Left colon (tissue), 2 donors: Measurements from ENCODE around the gene PIP5K1B. TPM values are rescaled to one million over a fixed set of nuclear protein-coding genes. Genes with fewer than 3 reads are reported as not detected.

ENCODE experiments used
- ATAC-seq: fragments of 200-7000 bp; cut with Tn5 transposase; one replicate; pipeline ENCODE4 v1.9.1; 2020; ENCODE audit warnings: mild to moderate bottlenecking, moderate library complexity
- DNase-seq, 2 donors: peaks; one replicate each; pipeline ENCODE4 v3.0.0-alpha.2; 2020
- intact Hi-C, 2 donors: fragments of 100-400 bp; cut with DNase I in 1 of 2; cut with micrococcal nuclease in 1 of 2; formaldehyde crosslinking; loops; one replicate each; pipeline versions ENCODE4 v1.11.2 to v1.14.0; 2022; cut with DNase I, micrococcal nuclease
- total RNA-seq, 2 donors: library from RNA; stranded (reverse); fragmentation: NEBNext Ultra II Directional; extraction: Animal tissue kit (Norgen Biotek cat#: 25700); gene quantifications; one replicate each; pipeline ENCODE4 v1.2.1, GENCODE V29; 2021
- donor health status: DM: no; HTN: no; CAD: no.
- donor health status: DM: yes; HTN: yes; CAD: no.

Gene PIP5K1B
- total RNA-seq, 2 donors from 2014 or later, result 83.1 to 91.6 TPM

DNA sequence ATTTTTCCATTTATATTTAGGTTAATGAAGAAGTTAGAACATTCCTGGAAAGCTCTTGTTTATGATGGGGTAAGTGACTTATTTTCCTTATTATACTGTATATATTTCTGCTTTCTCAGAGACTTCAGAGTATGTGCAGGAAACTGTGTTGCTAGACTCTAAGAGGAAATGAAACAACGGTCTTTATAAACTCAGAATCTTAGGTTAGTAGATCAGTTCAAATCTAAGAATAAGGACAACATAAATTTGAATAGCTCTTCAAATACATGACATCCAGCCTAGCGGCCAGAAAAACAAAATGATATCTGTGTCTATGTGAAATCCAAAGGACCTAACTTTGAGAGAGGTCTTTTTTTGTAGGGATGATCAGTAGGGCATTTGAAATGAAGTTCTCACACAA is 214.6 kb downstream of the PIP5K1B start:
- DNase-seq (no peak), ATAC-seq (no peak)
- intact Hi-C loops, result no loop called here

DNA sequence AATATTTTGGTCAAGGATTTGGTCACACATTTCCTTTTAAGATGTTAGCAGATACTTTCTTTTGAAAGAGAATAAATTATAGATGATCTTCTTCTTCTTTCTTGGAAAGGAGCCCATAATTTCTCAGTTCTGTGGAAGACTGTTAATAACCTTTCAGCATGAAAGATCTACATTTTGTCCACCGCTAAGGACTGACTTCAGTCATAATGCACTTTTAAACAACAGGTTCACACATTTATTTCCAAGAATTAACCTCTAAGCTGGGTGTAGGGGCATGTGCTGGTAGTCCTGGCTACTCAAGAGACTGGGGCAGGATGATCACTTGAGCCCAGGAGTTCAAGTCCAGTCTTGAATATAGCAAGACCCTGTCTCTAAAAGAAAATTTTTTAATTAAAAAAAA is 215.9 kb downstream of the PIP5K1B start:
- no peak for ATAC-seq
- no peak for DNase-seq
- intact Hi-C loops, result no loop called here

DNA sequence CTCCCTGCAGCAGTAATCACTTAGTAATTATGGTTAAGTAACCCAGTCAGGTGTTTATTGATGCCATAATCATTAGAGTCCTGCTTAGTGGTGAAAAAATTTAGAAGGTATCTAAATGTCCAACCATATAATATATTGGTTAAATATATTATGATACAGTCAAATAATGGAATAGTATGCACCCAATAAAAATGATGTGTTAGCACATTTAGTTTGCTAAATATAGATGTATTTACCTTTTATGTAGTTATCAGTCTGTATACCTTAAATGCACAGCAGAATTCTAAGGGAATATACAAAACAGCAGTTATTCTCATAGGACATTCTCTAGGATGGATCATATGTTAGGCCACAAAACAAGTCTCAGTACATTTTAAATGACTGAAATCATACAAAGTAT is 218.4 kb downstream of the PIP5K1B start:
- DNase-seq, result no peak
- intact Hi-C loops, result no loop called here
- no peak for ATAC-seq

DNA sequence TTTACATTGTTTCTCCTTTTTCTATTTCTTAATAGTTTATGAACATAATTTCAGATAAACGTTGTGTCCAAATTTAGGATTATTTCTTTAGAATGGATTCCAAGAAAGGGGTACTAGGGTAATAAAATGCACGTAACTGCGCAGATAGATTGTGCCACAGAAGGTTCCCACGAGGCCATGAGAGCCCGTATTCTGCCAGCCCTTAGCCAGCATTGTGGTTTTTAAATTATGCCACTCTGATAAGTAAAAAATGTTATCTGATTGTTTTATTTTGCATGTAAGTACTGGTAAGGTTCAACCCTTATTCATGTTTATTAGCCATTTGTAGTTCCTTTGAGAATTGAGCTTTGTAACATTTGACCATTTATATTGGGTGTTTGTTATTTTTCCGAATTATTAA is 220.1 kb downstream of the PIP5K1B start:
- DNase-seq (no peak), ATAC-seq (no peak)
- intact Hi-C loops, result no loop called here

DNA sequence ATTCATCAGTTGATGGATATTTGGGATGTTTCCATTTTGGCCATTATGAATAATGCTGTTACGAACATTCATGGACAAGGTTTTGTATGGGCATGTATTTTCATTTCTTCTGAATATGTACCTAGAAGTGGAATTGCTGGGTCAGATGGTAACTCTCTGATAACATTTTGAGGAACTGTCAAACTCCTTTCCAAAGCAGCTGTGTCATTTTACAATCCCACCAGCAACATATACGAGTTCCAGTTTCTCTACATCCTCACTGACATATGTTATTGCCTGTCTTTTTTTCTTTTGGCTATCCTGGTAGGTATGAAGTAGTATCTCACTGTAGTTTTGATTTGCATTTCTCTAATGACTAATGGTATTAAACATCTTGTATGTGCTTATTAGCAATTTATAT is 222.1 kb downstream of the PIP5K1B start:
- intact Hi-C loops, result no loop called here

DNA sequence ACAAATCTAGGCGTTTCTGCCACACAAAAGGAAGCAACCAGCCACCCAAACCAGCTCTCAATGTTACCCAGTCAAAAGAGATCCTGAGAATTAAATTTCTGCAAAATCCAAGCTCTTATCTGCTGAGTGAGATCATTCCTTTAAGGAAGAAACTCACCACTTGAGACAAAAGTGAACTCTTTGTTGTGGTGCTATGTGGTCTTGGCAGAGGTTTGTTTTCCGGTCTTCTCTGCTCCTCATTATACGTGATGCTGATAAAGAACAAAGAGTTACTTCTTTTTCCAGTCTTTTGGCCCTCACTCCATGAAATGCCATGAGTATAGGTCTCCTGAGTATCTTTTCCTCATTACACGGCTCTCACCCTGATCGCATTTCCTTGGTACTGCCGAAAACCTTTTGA is 226.8 kb downstream of the PIP5K1B start:
- DNase-seq, result no peak
- intact Hi-C loops, result no loop called here
- ATAC-seq, result no peak

More for the DNA sequence above, 222.1 kb downstream of the PIP5K1B start:
- DNase-seq, result no peak
- ATAC-seq, result no peak

DNA sequence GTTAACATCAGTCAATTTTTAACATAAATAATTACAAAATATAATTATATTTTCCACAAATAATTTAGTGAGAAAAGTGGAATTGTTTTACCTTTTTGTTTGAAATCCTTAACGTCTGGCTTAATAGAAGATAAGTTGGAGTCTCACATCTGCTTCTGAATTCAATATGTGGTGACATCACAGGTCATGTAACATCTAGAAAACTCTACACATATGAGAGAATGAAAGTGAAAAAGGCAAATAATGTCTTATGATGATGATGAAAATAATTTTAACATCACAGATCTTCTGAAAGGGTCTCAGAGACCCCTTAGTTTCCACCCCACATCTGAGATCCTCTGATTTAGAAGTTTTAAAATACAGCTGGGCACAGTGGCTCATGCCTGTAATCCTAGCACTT is 227.4 kb downstream of the PIP5K1B start:
- no peak for ATAC-seq

DNA sequence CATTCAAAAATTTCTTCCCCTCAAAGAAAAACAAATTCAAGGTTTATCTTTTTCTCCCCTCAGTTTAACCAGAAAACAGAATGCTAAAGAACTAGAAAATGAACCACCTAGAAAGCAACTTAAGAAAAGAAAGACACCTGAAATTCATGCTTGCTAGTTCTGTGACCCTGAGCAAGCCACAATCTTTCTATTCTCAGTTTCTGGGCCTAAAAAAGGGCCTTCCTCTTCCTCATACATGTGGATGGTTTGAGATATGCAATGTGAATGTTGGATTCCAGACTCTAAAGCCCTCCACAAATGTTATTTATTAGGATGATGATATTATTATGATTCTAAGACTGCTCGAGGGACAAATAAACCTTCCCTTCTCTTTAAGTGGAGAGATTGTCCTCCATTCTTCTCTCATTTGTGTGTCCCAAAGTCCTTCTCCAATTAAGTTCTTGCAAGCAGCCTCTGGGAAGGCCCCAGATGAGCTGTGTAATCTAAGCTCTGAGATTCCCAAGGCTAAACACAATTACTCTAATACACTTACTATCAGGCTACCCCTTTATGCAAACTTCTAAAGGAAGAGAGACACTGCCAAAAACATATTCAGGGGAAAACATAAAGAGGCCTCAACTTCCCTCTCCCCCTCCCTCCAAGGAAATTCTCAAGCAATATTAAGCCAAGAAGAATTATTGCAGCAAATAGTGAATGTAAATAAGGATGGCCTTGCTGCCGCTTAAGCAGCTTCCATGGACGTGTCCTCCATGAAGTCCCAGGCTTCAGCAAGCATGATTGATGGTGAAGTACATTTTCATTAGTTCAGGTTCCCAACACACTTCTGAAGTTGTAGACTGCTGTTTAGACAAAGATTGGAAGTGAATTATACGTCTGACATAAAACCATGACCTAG is 228.6 kb downstream of the PIP5K1B start:
- no peak for ATAC-seq
- intact Hi-C loops, result no loop called here

More for the DNA sequence above, 227.4 kb downstream of the PIP5K1B start:
- intact Hi-C loops, result no loop called here
- DNase-seq, result no peak

DNA sequence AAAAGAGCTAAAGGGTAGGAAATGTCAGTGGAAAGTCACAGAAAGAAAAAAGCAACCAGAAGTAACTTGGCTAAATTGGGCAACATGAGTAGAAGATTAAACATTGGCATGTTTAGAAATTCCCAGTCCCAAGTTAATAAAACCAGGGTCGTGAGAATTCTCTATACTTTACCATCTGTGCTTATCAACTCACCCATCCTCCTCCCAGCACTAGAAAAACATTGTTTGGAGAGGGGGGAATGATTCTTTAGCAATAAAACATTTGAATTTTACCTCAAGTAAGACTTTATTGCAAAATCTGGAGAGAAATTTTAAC is 229.2 kb downstream of the PIP5K1B start:
- DNase-seq (no peak), ATAC-seq (no peak)
- intact Hi-C loops, result no loop called here

More for the DNA sequence above, 228.6 kb downstream of the PIP5K1B start:
- DNase-seq, result no peak

DNA sequence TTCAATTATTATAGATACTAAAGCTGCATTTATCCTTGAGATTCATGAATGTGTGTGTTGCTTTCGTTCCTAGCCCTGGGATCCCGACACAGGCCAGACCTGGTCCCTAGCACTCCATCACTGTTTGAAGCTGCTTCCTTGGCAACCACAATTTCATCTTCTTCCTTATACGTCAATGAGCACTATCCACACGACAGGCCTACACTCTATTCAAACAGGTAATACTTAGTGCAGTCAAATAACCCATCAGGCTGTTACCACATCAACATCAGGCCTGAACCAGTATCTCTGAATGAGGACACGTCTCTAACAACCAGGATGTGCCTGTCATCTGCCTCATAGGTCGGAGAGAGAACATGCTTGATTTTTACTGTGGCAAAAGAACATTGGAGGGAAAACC is 235.5 kb downstream of the PIP5K1B start:
- no peak for ATAC-seq
- DNase-seq, result no peak
- intact Hi-C loops, result no loop called here

DNA sequence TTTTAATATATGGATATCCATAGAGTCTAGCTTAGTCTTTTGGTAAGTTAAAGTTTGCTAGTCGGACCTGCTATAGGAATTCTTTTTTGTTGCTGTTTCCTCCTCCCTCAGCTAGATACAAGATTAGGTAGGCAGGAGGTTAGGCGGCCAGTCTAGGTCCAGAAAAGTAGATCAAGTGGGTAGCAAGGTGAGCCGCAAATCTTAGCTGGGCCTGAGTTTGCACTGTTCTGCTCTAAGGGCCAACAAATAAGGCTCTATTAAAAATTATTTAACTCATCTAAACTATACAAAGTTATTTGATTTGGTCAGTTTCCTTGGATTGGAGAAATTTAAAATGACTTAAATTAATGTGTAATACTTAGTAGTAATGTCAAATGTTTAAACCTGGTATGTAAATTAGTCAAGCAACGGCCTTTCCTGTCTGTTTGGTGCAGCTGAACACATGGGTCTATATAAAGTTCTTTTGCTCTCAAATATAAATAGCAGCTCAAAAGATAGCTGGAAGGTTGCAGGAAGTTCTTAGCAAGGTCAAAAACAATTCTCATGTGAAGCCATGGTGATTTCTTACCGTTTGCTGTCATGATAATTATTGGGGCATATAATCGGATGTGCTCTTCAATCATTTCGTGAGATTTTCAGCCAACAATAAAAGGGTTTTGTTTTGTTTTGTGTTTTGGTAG is 236.9 kb downstream of the PIP5K1B start:
- no peak for DNase-seq
- no peak for ATAC-seq
- intact Hi-C loops, result no loop called here

DNA sequence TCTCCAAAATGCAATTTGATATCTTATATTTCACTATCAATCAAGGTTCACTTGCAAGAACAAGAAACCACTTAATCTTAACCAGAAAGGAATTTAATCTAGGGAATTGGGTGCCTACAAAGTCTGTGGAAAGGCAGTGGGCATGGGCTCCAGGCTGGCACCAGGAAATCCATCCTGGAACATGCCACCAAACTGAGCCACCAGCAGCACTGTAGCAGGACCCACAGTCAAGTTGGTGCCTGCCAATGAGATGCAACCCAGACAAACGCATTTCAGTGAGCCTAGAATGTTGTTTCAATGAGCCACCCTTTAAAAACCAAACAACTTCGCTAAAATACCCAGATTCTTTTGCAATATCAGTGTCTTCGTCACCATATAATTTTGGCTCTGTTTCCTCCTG is 237.8 kb downstream of the PIP5K1B start:
- intact Hi-C loops, result no loop called here
- DNase-seq, result no peak
- no peak for ATAC-seq

DNA sequence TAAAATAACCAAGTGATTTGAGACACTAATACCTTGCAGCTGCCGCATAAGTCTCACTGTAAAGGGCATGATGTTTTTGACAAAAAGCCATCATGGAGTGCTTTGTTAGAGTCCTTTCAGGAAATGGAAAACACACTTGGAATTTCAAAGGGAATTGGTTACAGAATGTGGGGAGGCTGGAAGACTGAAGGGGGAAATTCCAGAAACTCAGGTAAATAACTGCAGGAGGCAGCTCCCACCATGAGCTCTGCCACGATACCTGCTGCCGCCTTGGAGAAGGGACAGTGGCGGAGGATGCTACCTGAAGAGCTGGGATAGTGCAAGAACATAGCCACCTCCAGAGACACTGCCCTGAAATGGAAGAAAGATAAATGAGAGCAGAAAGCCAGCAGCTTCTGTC is 242.0 kb downstream of the PIP5K1B start:
- DNase-seq (no peak), ATAC-seq (no peak)
- intact Hi-C loops, result no loop called here

DNA sequence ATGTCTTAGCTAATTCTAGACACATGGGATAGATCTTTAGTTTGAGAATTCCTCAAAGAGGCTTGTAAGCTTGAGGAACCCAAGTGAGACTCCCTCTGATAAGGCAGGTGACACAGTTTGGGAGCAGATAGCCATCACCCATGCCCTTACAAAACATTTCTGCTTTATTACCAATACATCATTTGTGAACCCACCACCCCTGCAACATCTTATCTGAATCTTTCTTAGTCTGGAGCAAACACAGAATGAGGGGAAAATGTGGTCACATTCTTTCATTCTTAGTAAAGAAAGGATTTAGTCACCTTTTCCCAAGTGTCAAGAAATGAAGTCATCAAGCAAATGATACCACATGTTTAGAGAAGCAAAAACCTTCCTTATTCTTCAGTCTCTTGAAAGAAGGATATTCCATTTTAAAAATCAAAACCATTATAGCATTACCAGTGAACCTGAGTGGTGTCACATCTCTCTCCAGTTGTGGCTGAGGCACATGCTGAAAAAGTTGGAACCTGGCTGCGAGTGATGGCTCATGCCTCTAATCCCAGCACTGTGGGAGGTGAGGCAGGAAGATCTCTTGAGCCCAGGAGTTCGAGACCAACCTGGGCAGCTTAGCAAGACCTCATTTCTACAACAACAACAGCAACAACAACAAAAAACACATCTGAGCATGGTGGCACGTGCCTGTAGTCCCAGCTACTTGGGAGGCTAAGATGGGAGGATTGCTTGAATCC is 243.0 kb downstream of the PIP5K1B start:
- intact Hi-C loops, result no loop called here
- ATAC-seq (no peak), DNase-seq (no peak)

DNA sequence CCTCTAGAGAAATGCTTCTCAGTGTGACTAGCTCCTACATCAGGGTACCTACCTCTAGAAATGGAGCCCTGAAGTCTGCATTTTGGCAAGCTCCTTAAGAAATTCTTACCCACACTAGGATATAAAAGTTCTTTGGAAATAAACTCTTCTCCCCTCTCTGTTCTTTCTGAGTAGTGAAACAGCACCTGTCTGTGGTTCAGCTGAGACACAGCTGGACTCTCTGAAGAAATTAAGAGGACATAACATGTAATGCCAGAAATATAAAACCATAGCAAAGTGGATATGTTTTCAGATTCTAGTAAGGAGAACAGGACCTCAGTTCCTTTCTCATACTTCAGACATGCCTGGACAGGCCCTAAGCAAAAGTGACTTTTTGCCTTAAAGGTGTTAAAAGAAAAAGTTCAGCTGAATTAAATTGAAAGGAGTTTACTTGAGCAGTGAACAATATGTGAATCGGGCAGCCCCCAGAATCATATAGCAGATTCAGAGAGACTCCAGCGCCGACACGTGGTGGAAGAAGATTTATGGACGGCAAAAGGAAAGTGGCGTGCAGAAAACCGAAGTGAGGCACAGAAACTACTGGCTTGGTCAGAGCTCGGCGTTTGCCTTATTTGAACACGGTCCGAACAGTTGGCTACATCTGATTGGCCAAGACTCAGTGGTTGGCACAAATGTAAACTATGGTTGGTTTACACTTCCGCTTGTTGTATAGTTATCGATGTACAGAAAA is 244.4 kb downstream of the PIP5K1B start:
- intact Hi-C loops, result no loop called here
- no peak for DNase-seq
- ATAC-seq, result no peak

DNA sequence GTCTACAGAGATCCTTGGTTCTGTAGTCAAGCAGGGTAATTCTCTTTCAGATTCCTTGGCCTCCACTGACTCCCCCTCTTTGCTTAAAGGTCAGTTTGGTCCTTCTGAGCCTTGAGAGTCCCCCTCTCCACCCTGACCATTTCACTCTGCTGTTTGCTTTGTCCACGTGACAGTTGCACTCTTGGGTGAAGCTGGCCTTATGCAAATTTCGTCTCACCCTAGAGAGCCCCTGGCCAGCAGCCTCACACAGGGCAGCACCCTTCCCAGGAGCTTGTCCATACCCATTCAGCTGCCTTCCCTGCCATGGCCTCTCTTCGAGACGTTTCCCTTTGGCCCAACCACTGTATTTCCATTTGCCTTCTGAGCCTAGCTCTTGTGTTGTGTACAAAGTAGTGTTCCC is 245.1 kb downstream of the PIP5K1B start:
- DNase-seq (no peak), ATAC-seq (no peak)
- intact Hi-C loops, result no loop called here

DNA sequence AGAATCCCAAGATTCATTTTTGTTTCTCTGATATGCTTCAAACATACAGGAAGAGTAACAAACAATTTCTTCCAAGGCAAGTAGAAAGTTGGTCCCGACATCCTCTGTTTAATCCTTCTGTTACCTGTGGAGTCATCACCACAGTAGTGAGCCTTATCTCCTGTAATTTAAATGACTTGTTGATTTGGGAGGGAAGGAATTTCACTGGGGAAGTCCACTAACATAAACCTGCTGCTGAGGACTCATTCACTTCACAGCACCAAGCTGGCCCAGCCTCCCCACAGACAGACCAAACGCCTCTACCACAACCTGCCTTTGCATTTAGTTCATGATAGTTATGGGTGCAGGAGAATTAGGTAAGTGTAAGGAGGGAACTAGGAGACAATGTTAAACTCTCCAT is 245.6 kb downstream of the PIP5K1B start:
- no peak for DNase-seq
- intact Hi-C loops, result no loop called here
- no peak for ATAC-seq

DNA sequence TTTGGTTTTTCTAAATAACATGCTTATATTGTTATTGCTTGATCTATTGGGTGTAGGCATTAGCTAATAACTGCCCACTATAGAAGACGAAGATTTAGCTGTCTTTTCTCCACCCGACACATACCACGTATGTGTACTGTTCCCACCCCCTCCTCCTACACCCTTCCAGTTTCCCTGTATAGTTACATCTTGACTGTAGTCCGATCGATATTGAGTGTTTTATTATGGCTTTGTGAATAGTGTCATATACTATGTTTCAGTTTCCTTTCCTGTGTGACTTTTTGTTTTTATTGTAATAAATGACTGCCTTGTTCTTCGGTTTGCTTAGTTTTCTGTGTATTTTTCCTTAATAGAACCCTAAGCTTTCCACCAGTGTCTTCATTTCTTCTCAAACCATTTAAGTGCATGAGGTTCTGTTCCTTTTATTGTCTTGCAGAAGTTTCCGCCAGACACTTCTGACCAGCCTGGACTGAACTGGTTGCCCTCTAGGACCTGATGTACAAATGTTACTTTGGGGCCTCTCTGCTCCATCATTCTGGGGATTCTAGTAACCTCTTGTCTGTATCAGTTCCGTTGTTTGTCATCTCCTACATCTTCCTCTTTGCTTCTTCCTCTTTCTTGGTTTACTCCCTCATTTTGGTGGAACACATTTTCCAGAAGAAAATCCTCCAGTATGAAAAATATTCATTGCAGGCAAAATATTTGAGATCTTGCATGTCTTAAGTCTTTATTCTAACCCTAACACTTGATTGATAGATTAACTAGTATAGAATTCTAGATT is 247.0 kb downstream of the PIP5K1B start:
- ATAC-seq (no peak), DNase-seq (no peak)
- intact Hi-C loops, result no loop called here

DNA sequence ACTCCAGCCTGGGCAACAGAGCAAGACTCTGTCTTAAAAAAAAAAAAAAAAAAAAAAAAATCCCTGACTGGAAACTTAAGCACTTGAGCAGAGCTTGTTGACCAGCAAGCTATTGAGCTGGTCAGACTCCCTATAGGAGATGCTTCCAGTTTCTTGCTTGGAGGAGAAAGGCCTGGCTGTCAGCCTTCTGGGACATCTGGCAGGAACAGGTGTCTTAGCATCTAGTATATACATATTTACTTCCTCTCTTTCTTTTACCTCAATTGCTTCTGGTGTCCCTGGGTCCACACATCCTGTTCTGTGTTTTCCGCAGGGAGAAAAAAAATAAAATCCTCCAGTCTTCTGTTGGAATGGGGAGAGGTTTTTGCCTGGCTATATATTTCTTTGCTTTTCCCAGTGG is 248.7 kb downstream of the PIP5K1B start:
- no peak for ATAC-seq

More for the DNA sequence above, 248.7 kb downstream of the PIP5K1B start:
- no peak for DNase-seq
- intact Hi-C loops, result no loop called here
